Activated naive CD8-positive, alpha-beta T cell (primary cell): Measurements from ENCODE around the gene BDNF.
"Not testable (repeated sequence)": the region's sequence is repeated elsewhere in the genome, so short reads cannot be mapped to it uniquely, and the experiment has no call there.

Experiments used
- H3K27ac Mint-ChIP-seq: one replicate; pipeline ENCODE4 v1.8.0; 2021; ENCODE audit warnings: mixed read lengths
- H3K27me3 Mint-ChIP-seq: one replicate; pipeline ENCODE4 v1.8.0; 2021; ENCODE audit warnings: mixed read lengths
- H3K36me3 Mint-ChIP-seq: one replicate; pipeline ENCODE4 v1.8.0; 2021; ENCODE audit warnings: mixed read lengths
- H3K4me1 Mint-ChIP-seq: one replicate; pipeline ENCODE4 v1.8.0; 2021; ENCODE audit warnings: low read depth, mixed read lengths
- H3K4me3 Mint-ChIP-seq: one replicate; pipeline ENCODE4 v1.8.0; 2021; ENCODE audit warnings: mild to moderate bottlenecking, mixed read lengths
- H3K9me3 Mint-ChIP-seq: one replicate; pipeline ENCODE4 v1.8.0; 2021; ENCODE audit warnings: low read depth, mixed read lengths

BDNF gene

GRCh38 chr11:27697679-27698275 lies 2.5 kb downstream of the BDNF start:
- H3K36me3 Mint-ChIP-seq = peaks cover 3% of the 10 kb centered on the region
- H3K4me1 Mint-ChIP-seq = peaks cover 23% of the 10 kb centered on the region
- peaks cover 47% of the 10 kb centered on the region for H3K27me3 Mint-ChIP-seq
- no peak overlapping the region for H3K4me3 Mint-ChIP-seq
- no peaks in the 10 kb centered on the region for H3K9me3 Mint-ChIP-seq
- no peak overlapping the region for H3K27ac Mint-ChIP-seq

- Mint-ChIP-seq H3K36me3 (peaks cover 3% of the 10 kb centered on the region), H3K9me3 (no peaks in the 10 kb centered on the region), H3K27ac (no peak overlapping the region), H3K27me3 (peaks cover 41% of the 10 kb centered on the region), H3K4me3 (no peak overlapping the region), H3K4me1 (peaks cover 23% of the 10 kb centered on the region)
These were observed 3.3 kb downstream of the BDNF start for GRCh38 chr11:27696961-27697360.

- no peak overlapping the region for H3K4me3 Mint-ChIP-seq
- H3K36me3 Mint-ChIP-seq = peaks cover 3% of the 10 kb centered on the region
- no peak overlapping the region for H3K27ac Mint-ChIP-seq
- H3K27me3 Mint-ChIP-seq = peaks cover 33% of the 10 kb centered on the region
- peaks cover 17% of the 10 kb centered on the region for H3K4me1 Mint-ChIP-seq
- H3K9me3 Mint-ChIP-seq = no peaks in the 10 kb centered on the region
These were observed 4.1 kb downstream of the BDNF start for GRCh38 chr11:27696115-27696514.

- H3K9me3 Mint-ChIP-seq = no peaks in the 10 kb centered on the region
- peaks cover 29% of the 10 kb centered on the region for H3K27me3 Mint-ChIP-seq
- H3K4me3 Mint-ChIP-seq = no peak overlapping the region
- no peak overlapping the region for H3K27ac Mint-ChIP-seq
- peaks cover 13% of the 10 kb centered on the region for H3K4me1 Mint-ChIP-seq
- peaks cover 5% of the 10 kb centered on the region for H3K36me3 Mint-ChIP-seq
These were observed 5.3 kb downstream of the BDNF start for GRCh38 chr11:27694992-27695391.

- Mint-ChIP-seq H3K36me3 (peaks cover 5% of the 10 kb centered on the region), H3K4me3 (no peak overlapping the region), H3K27me3 (peaks cover 22% of the 10 kb centered on the region), H3K27ac (no peak overlapping the region), H3K9me3 (no peaks in the 10 kb centered on the region), H3K4me1 (no peaks in the 10 kb centered on the region)
These were observed 6.9 kb downstream of the BDNF start for GRCh38 chr11:27693398-27693797.

- Mint-ChIP-seq H3K4me3 (no peak overlapping the region), H3K27me3 (peaks cover 22% of the 10 kb centered on the region), H3K27ac (no peak overlapping the region), H3K9me3 (no peaks in the 10 kb centered on the region), H3K36me3 (peaks cover 5% of the 10 kb centered on the region), H3K4me1 (no peaks in the 10 kb centered on the region)
These were observed 7.5 kb downstream of the BDNF start for GRCh38 chr11:27692781-27693180.

GRCh38 chr11:27688076-27688475 lies 12.2 kb downstream of the BDNF start:
- Mint-ChIP-seq H3K4me1 (no peaks in the 10 kb centered on the region), H3K4me3 (no peak overlapping the region), H3K27ac (no peak overlapping the region)

GRCh38 chr11:27681664-27682063 lies 18.6 kb downstream of the BDNF start:
- Mint-ChIP-seq H3K9me3 (no peaks in the 10 kb centered on the region), H3K27me3 (no peaks in the 10 kb centered on the region), H3K36me3 (peaks cover 11% of the 10 kb centered on the region), H3K4me3 (no peak overlapping the region), H3K4me1 (no peaks in the 10 kb centered on the region), H3K27ac (no peak overlapping the region)

More at GRCh38 chr11:27688076-27688475, 12.2 kb downstream of the BDNF start:
- H3K27me3 Mint-ChIP-seq = no peaks in the 10 kb centered on the region
- H3K9me3 Mint-ChIP-seq = no peaks in the 10 kb centered on the region
- H3K36me3 Mint-ChIP-seq = peaks cover 13% of the 10 kb centered on the region

GRCh38 chr11:27679136-27680015 lies 20.9 kb downstream of the BDNF start:
- Mint-ChIP-seq H3K36me3 (peaks cover 9% of the 10 kb centered on the region), H3K9me3 (no peaks in the 10 kb centered on the region), H3K27ac (no peak overlapping the region), H3K4me1 (no peaks in the 10 kb centered on the region), H3K27me3 (no peaks in the 10 kb centered on the region), H3K4me3 (no peak overlapping the region)

GRCh38 chr11:27678242-27678641 lies 22.0 kb downstream of the BDNF start:
- H3K27me3 Mint-ChIP-seq = no peaks in the 10 kb centered on the region
- no peak overlapping the region for H3K4me3 Mint-ChIP-seq
- H3K36me3 Mint-ChIP-seq = peaks cover 9% of the 10 kb centered on the region
- H3K27ac Mint-ChIP-seq = no peak overlapping the region
- H3K4me1 Mint-ChIP-seq = no peaks in the 10 kb centered on the region
- H3K9me3 Mint-ChIP-seq = no peaks in the 10 kb centered on the region

- Mint-ChIP-seq H3K27me3 (no peaks in the 10 kb centered on the region), H3K9me3 (peaks cover 2% of the 10 kb centered on the region), H3K27ac (no peak overlapping the region), H3K4me3 (no peak overlapping the region), H3K4me1 (no peaks in the 10 kb centered on the region), H3K36me3 (peaks cover 14% of the 10 kb centered on the region)
These were observed 23.1 kb downstream of the BDNF start for GRCh38 chr11:27677108-27677507.

GRCh38 chr11:27673979-27674663 lies 26.1 kb downstream of the BDNF start:
- Mint-ChIP-seq H3K4me3 (no peak overlapping the region), H3K27ac (no peak overlapping the region), H3K36me3 (peaks cover 16% of the 10 kb centered on the region), H3K9me3 (peaks cover 4% of the 10 kb centered on the region), H3K4me1 (no peaks in the 10 kb centered on the region), H3K27me3 (no peaks in the 10 kb centered on the region)

GRCh38 chr11:27672836-27673464 lies 27.3 kb downstream of the BDNF start:
- H3K27me3 Mint-ChIP-seq = no peaks in the 10 kb centered on the region
- no peaks in the 10 kb centered on the region for H3K4me1 Mint-ChIP-seq
- H3K4me3 Mint-ChIP-seq = no peak overlapping the region
- H3K27ac Mint-ChIP-seq = no peak overlapping the region
- H3K9me3 Mint-ChIP-seq = peaks cover 4% of the 10 kb centered on the region
- peaks cover 16% of the 10 kb centered on the region for H3K36me3 Mint-ChIP-seq

- not testable (repeated sequence) for H3K9me3 Mint-ChIP-seq, H3K27me3 Mint-ChIP-seq, H3K27ac Mint-ChIP-seq, H3K4me3 Mint-ChIP-seq, H3K4me1 Mint-ChIP-seq
- H3K36me3 Mint-ChIP-seq = peaks cover 16% of the 10 kb centered on the region
These were observed 34.6 kb downstream of the BDNF start for GRCh38 chr11:27665508-27666101.
